ENCODE measurements around the gene NMT1. TPM values are rescaled to one million over a fixed set of nuclear protein-coding genes. Genes with fewer than 3 reads are reported as not detected.

Gene NMT1
- total and polyA plus RNA-seq, 2 of the 13 experiments (the other 11 are each of a cell fraction or from before 2014, with no cell fraction given), result 75.7 to 142 TPM

GRCh38 chr17:45123930-45124796 lies 63.0 kb downstream of the NMT1 start (continued):
- TF ChIP-seq MYPOP (CRISPR knock-in tag; IDR thresholded peaks at IDR 0.05) (no peak), ZNF441 (CRISPR knock-in tag; IDR thresholded peaks at IDR 0.05; ENCODE audit: borderline replicate concordance) (no peak; the same call in 1 of the 2 replicates), FOXO4 (CRISPR knock-in tag; conservative IDR thresholded peaks at IDR 0.05) (no peak), SP2 (CRISPR knock-in tag; IDR thresholded peaks at IDR 0.05) (no peak), IKZF5 (CRISPR knock-in tag; IDR thresholded peaks at IDR 0.05) (peak; percentile 84), ZBTB2 (CRISPR knock-in tag; IDR thresholded peaks at IDR 0.05; ENCODE audit: low read depth) (no peak), MXD4 (CRISPR knock-in tag; IDR thresholded peaks at IDR 0.05) (peak; percentile 37; the same call in 1 of the 2 replicates), ZNF607 (CRISPR knock-in tag; IDR thresholded peaks at IDR 0.05; ENCODE audit: borderline replicate concordance) (no peak; the same call in 1 of the 2 replicates), ZSCAN12 (CRISPR knock-in tag; IDR thresholded peaks at IDR 0.05) (no peak), MEIS2 (CRISPR knock-in tag; IDR thresholded peaks at IDR 0.05) (no peak), ZNF709 (CRISPR knock-in tag; IDR thresholded peaks at IDR 0.05) (no peak), THAP11 (CRISPR knock-in tag; IDR thresholded peaks at IDR 0.05) (peak; percentile 67), HOXA5 (CRISPR knock-in tag; IDR thresholded peaks at IDR 0.05) (no peak), ZBTB21 (CRISPR knock-in tag; IDR thresholded peaks at IDR 0.05) (no peak), ZNF564 (CRISPR knock-in tag; IDR thresholded peaks at IDR 0.05) (no peak), ADNP (CRISPR knock-in tag; IDR thresholded peaks at IDR 0.05) (no peak), MAFK (conservative IDR thresholded peaks at IDR 0.05 in 1 of 2, IDR thresholded peaks at IDR 0.05 in 1 of 2; ENCODE audit: low read length in 2 of 2) (no peak), AGO1 (IDR thresholded peaks at IDR 0.05; ENCODE audit: low read depth, low read length, poor library complexity, severe bottlenecking) (peak; percentile 80), SRSF9 (IDR thresholded peaks at IDR 0.05; ENCODE audit: borderline replicate concordance, insufficient read depth, low read depth, low read length, poor library complexity, severe bottlenecking) (no peak), TFDP1 (CRISPR knock-in tag; IDR thresholded peaks at IDR 0.05; ENCODE audit: borderline replicate concordance) (no peak), ZNF121 (CRISPR knock-in tag; IDR thresholded peaks at IDR 0.05) (no peak), GLMP (CRISPR knock-in tag; IDR thresholded peaks at IDR 0.05; ENCODE audit: borderline replicate concordance) (no peak)

All from HepG2 (cell line).